ENCODE measurements around the gene SLC26A1. TPM values are rescaled to one million over a fixed set of nuclear protein-coding genes. Genes with fewer than 3 reads are reported as not detected.

Gene SLC26A1
- total RNA-seq, 6 experiments from 2014 or later = 0.16 to 0.38 (median 0.19) TPM; not detected in 3

- Mint-ChIP-seq H3K36me3 (ENCODE audit: low read depth) (no peaks in the 10 kb centered on the region; the same call in 1 of the 2 replicates), H3K9me3 (no peaks in the 10 kb centered on the region), H3K27ac (no peak within 1 kb of the TSS), H3K4me3 (peak within 1 kb of the TSS; percentile 73), H3K4me1 (ENCODE audit: low read depth) (peaks cover 7% of the 10 kb centered on the region), H3K27me3 (ENCODE audit: insufficient read depth) (no peaks in the 10 kb centered on the region)
- peak; percentile 64 for DNase-seq
- TF ChIP-seq CTCF (IDR thresholded peaks at IDR 0.05) = no peak
Observed at GRCh38 chr4:973431-974397, 19.5 kb downstream of the SLC26A1 start, which contains the start of gene DGKQ. TSS of gene DGKQ (minus strand) at chr4:973569. CDS start at chr4:973482, 87 bp downstream.

GRCh38 chr4:972651-973424 is 20.4 kb downstream of the SLC26A1 start:
- Mint-ChIP-seq H3K4me1 (ENCODE audit: low read depth) (peaks cover 7% of the 10 kb centered on the region), H3K27me3 (ENCODE audit: insufficient read depth) (no peaks in the 10 kb centered on the region), H3K4me3 (peak overlapping the region; percentile 73), H3K27ac (no peak overlapping the region), H3K9me3 (no peaks in the 10 kb centered on the region), H3K36me3 (ENCODE audit: low read depth) (no peaks in the 10 kb centered on the region; the same call in 1 of the 2 replicates)
- TF ChIP-seq CTCF (IDR thresholded peaks at IDR 0.05) = no peak
- peak; percentile 9 for DNase-seq

DNA sequence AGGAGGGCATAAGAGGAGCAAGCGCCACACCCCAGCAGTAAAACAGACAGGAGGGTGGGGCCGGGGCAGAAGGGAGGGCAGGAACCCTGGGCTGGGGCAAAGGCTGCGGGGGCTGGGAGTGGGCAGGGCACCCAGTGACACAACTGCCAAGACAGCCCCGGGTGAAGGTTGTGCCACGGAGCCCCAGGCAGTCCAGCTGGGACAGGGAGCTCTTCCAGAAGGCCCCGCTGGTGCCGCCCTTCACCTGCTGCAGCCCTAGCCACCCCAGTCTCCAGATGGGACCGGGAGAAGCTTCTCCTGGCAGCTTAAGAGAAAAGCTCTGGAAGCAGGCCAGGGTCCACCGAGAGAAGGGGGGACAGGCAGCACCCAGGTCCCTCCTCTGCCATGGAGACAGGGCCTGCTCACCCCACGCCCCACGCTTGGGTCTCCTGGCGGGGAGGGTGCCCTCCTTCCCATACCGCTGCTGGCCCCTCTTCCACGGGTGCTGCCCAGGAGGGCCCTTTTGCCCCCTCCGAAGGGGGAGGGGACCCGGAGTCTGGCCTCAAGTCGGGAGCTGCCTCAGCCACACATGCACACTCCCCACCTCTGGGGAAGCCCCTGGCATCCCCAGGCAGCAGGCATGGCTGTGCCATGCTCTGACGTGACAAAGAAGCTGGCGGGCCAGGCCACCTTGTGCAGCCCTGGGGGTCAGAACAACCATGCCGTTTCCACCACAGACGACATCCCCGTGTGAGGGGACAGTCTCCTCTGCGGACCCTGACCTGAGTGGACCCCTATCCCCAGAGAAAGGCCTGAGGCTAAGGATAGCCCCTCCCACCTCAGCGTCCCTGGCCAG is 21.3 kb downstream of the SLC26A1 start:
- Mint-ChIP-seq H3K27me3 (ENCODE audit: insufficient read depth) (no peaks in the 10 kb centered on the region), H3K4me1 (ENCODE audit: low read depth) (peaks cover 7% of the 10 kb centered on the region), H3K27ac (no peak overlapping the region), H3K36me3 (ENCODE audit: low read depth) (no peaks in the 10 kb centered on the region; the same call in 1 of the 2 replicates), H3K9me3 (no peaks in the 10 kb centered on the region), H3K4me3 (peak overlapping the region; percentile 73)
- no peak for TF ChIP-seq CTCF (IDR thresholded peaks at IDR 0.05)
- no peak for DNase-seq

DNA sequence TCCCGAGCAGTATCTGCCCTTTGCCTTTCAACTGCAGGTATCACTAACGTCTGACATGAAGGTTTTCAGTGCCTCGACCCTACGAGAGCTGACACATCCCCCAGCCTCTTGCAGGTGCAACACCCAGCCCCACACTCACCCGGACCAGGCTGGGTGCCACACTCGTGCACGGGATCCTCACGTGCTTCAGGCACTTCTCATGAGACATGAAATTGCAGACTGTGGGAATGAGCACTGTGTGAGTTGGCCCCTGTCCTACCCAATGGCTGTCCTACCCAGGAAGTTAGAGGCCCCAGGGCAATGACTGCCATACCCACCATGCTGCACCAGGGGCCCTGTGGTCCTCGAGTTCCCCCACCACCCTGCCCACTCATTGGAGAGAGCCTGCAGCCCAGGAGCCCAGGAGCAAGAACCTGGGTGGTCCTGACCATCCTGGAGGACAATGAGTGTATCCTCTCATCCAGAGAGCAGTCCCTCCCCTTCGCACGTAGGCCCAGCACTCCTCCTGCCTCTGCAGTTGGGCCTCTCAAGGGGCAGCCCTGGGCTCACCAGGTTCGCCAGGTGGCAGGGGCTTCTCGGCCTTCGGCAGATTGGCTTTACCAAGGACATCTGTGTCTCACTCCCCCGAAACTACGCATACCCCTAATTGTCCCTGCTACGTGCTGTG is 22.2 kb downstream of the SLC26A1 start:
- no peaks in the 10 kb centered on the region; the same call in 1 of the 2 replicates for H3K36me3 Mint-ChIP-seq (ENCODE audit: low read depth)
- peaks cover 7% of the 10 kb centered on the region for H3K4me1 Mint-ChIP-seq (ENCODE audit: low read depth)
- H3K27ac Mint-ChIP-seq = no peak overlapping the region
- H3K9me3 Mint-ChIP-seq = no peaks in the 10 kb centered on the region
- no peak for TF ChIP-seq CTCF (IDR thresholded peaks at IDR 0.05)
- no peak for DNase-seq
- H3K4me3 Mint-ChIP-seq = no peak overlapping the region
- H3K27me3 Mint-ChIP-seq (ENCODE audit: insufficient read depth) = no peaks in the 10 kb centered on the region; the same call in 1 of the 2 replicates

Data from HFFc6 (cell line).